Measurements from ENCODE around the gene HDAC4. TPM values are rescaled to one million over a fixed set of nuclear protein-coding genes. Genes with fewer than 3 reads are reported as not detected.

The HDAC4 gene
- total and polyA plus RNA-seq, 7 donors = 7.9 to 329 (median 129) TPM

DNA sequence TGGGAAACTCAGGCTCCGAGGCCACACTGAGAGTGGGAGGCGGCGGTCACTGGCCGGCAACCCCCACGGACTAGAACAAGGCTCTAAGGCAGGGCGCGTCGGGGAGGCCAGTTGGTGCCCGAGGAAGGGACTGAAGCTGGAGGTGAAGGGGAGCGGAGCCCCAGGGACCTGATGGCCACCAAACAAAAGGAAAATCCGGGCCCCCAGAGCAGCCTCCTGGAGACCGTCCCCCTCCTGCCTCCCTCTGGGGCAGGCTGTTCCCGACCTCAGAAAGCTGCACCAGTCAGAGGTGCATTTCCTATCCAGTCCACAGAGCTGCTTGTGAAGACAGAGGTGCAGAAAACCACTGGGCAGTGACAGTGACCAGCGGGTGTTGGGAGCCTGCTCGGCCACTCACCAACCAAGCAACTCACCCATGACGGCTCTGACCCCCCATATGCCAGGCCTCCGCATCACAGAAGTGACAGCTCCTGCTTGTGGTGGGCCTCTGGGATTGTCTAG, 380.2 kb downstream of the HDAC4 start:
- H3K4me1 ChIP-seq = no peaks in the 10 kb centered on the region
- H3K27me3 ChIP-seq (ENCODE audit: insufficient read depth in 3 of 3, low read length in 2 of 3) = peaks cover 0 to 21% (median 5%) of the 10 kb centered on the region in 3 donors
- no peak overlapping the region for H3K27ac ChIP-seq
- no peak for DNase-seq
- TF ChIP-seq, protein P1, sequence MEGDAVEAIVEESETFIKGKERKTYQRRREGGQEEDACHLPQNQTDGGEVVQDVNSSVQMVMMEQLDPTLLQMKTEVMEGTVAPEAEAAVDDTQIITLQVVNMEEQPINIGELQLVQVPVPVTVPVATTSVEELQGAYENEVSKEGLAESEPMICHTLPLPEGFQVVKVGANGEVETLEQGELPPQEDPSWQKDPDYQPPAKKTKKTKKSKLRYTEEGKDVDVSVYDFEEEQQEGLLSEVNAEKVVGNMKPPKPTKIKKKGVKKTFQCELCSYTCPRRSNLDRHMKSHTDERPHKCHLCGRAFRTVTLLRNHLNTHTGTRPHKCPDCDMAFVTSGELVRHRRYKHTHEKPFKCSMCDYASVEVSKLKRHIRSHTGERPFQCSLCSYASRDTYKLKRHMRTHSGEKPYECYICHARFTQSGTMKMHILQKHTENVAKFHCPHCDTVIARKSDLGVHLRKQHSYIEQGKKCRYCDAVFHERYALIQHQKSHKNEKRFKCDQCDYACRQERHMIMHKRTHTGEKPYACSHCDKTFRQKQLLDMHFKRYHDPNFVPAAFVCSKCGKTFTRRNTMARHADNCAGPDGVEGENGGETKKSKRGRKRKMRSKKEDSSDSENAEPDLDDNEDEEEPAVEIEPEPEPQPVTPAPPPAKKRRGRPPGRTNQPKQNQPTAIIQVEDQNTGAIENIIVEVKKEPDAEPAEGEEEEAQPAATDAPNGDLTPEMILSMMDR (IDR thresholded peaks at IDR 0.05) = no peak
- WGBS, 3 donors = 82 to 90% (median 86%) methylated on average over 16 to 17 of the region's 17 CpGs
- no peak for ATAC-seq
- H3K4me3 ChIP-seq = no peak overlapping the region
- intact Hi-C loops (cut with DNase I) = no loop called here
- H3K36me3 ChIP-seq (ENCODE audit: insufficient read depth in 1 of 2, low read depth in 1 of 2) = no peaks in the 10 kb centered on the region
- H3K9me3 ChIP-seq = no peaks in the 10 kb centered on the region

DNA sequence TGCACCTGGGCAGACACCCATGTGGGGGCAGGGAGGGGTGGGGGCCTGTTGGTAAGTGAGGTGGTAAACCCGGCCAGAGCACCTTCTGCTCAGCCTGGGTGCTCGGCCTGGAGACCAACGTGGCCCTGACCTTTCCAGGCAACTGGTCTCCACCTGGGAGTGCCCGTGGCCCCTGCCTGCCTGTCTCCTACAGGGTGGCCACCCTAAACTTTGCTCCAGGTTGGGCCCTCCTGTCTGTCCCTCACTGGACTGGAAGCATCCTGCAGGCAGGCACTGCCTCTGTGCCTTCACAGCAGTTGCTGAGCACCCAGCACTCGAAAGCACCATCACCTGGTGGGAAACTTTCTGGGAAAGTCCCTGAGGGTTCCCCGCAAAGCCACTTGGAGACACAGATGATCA, 381.6 kb downstream of the HDAC4 start:
- Histone ChIP-seq H3K27me3 (ENCODE audit: insufficient read depth in 3 of 3, low read length in 2 of 3) (peaks cover 0 to 32% (median 7%) of the 10 kb centered on the region in 3 donors), H3K4me3 (no peak overlapping the region), H3K9me3 (no peaks in the 10 kb centered on the region), H3K4me1 (no peaks in the 10 kb centered on the region), H3K27ac (no peak overlapping the region), H3K36me3 (ENCODE audit: insufficient read depth in 1 of 2, low read depth in 1 of 2) (no peaks in the 10 kb centered on the region)
- TF ChIP-seq, protein P1 (IDR thresholded peaks at IDR 0.05) = no peak
- ATAC-seq (no peak), DNase-seq (no peak)
- intact Hi-C loops (cut with DNase I) = no loop called here
- WGBS, 3 donors = 77 to 92% (median 87%) methylated on average over 6 of the region's 6 CpGs

DNA sequence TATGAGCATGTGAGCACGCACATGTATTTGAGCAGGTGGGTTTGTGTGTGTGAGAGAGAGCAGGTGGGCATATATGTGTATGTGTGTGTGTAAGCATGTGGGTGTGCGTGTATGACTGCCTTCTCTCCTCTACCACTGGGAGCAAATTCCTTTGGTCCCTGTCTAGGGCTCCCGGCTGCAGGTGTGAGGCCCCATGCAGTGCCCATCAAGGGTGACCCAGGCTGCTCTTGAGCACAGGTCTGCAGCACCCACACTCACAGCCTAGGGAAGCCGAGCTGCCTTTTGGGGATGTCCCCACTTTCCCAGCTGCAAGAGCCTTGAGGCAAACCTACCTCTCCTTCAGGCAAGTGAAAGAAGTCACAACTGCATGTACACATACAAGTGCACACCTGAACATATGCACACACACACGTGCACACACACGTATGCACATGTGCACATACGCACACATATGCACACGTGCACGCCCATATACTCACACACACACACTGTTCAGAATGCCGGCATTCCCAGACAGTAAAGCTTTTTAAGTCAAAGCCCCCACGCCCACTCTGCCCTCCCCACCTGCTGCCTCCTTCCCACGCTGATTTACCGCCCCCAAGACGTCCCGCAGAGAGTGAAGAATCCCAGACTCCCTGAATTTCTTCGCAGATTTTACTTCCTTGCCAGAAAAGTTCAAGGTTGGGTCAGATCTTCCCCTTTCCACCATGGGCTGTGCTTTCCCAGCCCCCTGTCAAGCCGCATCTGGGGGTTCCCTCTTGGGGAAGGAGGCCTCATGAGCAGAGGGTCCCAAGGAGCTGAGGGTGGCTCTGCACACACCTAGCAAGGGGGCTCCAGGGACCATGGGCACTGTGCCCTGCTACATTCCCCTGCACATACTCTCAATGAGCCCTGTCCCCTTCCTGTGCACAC, 382.3 kb downstream of the HDAC4 start:
- DNase-seq (no peak), ATAC-seq (no peak)
- 54 to 65% (median 62%) methylated on average over 17 of the region's 17 CpGs for WGBS, 3 donors
- Histone ChIP-seq H3K4me1 (no peaks in the 10 kb centered on the region), H3K9me3 (no peaks in the 10 kb centered on the region), H3K27me3 (ENCODE audit: insufficient read depth in 3 of 3, low read length in 2 of 3) (peaks cover 0 to 36% (median 7%) of the 10 kb centered on the region in 3 donors), H3K4me3 (no peak overlapping the region), H3K36me3 (ENCODE audit: insufficient read depth in 1 of 2, low read depth in 1 of 2) (no peaks in the 10 kb centered on the region), H3K27ac (no peak overlapping the region)
- intact Hi-C loops (cut with DNase I) = no loop called here
- TF ChIP-seq, protein P1 (IDR thresholded peaks at IDR 0.05) = no peak

DNA sequence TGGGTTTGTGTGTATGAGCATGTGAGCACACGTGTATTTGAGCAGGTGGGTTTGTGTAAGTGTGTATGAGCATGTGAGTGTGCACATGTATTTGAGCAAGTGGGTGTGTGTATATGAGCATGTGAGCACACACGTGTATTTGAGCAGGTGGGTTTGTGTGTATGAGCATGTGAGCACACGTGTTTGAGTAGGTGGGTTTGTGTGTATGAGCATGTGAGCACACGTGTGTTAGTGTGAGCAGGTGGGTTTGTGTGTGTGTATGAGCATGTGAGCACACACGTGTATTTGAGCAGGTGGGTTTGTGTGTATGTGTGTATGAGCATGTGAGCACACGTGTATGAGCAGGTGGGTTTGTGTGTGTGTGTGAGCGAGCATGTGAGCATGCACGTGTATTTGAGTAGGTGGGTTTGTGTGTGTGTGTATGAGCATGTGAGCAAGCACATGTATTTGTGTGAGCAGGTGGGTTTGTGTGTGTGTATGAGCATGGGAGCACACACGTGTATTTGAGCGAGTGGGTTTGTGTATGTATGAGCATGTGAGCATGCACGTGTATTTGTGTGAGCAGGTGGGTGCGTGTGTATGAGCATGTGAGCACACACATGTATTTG, 383.2 kb downstream of the HDAC4 start:
- DNase-seq = no peak
- Histone ChIP-seq H3K27me3 (ENCODE audit: insufficient read depth in 3 of 3, low read length in 2 of 3) (peaks cover 0 to 41% (median 7%) of the 10 kb centered on the region in 3 donors), H3K27ac (no peak overlapping the region), H3K9me3 (no peaks in the 10 kb centered on the region), H3K36me3 (ENCODE audit: insufficient read depth in 1 of 2, low read depth in 1 of 2) (no peaks in the 10 kb centered on the region), H3K4me1 (no peaks in the 10 kb centered on the region), H3K4me3 (no peak overlapping the region)
- no peak for ATAC-seq
- WGBS, 3 donors = 86 to 95% (median 92%) methylated on average over 12 of the region's 12 CpGs
- intact Hi-C loops (cut with DNase I) = no loop called here
- TF ChIP-seq, protein P1 (IDR thresholded peaks at IDR 0.05) = no peak

Measured in psoas muscle (tissue), 8 donors.